T-helper 22 cell (primary cell): ENCODE results near the gene SLC24A3.

Experiments used
- DNase-seq: peaks from one replicate; pipeline ENCODE4 v3.0.0-alpha.2; 2020; ENCODE audit warnings: low read depth

Gene SLC24A3

DNA sequence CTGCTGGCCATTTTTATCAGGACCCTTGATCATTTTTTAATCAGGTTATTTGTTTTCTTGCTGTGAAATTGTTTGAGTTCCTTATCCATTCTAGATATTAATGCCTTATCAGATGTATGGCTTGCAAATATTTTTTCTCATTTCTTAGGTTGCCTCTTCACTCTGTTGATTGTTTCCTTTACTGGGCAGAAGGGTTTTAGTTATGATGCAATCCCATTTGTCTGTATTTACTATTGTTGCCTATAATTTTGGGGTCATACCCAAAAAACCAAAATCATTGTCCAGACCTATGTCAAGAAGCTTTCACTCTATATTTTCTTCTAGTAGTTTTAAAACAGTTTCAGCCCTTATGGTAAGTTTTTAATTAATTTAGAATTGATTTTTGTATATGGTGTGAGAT is 172.5 kb downstream of the SLC24A3 start:
- no peak for DNase-seq

DNA sequence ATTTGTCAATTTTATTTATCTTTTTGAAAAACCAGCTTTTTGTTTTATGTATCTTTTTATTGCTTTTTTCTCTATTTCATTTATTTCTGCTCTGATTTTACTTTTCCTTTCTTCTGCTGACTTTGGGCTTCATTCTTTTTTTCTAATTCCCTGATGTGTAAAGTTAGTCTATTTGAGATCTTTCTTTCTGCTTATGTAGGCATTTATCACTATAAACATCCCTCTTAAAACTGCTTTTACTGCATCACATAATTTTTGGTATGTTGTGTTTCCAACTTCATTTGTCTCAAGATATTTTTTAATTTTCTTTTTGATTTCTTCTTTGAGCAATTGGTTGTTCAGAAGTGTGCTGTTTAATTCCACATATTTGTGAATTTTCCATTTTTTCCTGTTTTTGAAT is 174.8 kb downstream of the SLC24A3 start:
- no peak for DNase-seq

DNA sequence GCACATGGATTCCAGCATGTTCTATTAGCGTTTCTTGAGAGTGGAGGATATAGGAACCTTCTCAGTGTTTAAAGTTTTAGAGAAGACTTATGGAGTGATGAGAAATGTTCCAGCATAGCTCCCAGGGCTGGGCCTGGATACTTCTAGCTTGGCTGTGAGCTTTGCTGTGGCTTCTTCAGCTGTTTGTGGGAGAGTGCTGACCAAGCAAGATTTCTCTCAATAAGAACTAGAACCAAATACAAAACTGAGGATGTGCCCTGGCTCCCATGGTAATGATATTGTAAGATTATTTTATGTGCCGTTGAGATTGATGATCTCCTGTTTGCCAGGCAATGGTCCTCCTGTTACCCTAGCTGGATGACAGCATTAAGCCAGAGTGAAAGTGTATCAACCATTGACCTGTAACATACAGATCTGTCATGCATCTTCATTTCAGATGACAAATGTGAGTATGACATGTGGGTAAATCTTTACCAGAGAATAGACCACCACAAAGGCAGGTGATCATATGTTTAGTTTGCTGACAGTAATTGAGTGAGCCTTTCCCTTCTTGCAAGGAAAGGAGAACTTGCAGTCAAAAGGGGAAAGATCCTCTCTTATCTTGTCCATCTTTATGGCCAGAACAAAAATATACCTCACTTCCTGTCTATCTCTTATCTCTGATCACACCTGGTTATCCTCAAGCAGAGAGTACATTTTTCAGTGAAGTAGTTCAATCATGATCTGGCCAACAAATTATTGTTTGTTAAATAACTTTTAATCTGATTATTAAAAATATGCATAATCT is 180.1 kb downstream of the SLC24A3 start:
- DNase-seq = no peak

DNA sequence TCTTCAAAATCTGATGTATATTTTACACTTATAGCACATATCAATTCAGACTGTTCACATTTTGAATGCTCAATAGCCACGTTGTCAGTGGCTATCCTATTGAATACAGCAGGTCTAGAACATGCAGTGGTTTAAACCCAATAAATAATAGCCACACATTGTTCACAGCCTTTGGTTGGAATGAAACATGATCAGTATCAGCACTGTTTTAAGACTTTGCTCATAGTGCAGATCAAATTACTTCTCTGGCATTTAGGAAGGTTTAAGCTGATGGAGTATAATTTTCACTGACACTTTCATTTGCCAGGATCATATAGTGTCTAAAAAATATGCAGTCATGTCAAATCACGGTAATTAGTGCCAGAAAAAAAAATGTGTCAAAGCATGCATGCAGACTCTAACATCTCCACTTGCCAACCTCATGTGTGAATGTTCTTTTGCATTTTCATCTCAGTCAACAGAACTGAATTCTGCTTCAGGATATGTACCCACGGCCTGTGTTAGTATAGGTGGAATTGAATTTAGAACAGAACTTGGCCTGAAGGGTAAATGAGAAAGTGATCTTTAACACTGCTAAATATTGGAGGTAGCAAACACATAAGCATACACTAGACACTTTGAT is 184.1 kb downstream of the SLC24A3 start:
- no peak for DNase-seq

DNA sequence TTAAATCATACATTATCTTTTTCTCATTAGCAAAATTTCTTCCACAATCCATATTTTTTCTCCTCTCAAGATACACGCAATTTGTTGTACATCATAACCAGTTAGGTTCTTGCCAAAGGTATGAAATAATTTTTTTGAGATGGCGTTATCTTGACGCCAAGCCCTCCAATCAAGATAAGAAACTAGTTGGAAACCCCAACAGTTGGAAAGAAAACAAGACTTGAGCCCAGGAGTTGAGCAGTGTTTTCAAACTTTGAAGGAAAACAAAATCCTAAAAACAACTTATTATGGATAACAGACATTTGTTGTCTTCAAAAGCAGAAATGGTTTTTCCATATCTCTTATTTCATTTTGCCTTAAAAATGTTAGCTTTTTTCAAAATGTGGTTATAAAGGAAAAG is 184.8 kb downstream of the SLC24A3 start:
- DNase-seq = no peak

DNA sequence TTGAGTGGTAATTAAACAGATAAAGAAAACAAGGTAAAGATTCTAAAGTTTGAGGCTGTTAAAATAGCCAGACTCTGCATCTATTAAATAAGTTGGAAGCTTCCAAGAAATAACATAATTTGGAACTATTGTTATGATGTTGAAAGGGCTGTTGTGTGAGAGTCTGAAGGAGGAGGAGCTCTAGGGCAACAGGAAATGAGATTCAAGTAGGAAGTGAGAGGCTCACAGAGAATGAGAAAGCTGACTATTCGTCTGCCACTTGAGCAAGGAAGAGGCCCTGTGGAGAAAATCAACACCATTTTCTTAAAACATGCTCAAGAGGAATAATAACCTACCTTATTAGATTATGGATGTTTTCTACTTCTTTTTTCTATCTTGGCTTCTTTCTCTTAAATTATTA is 185.2 kb downstream of the SLC24A3 start:
- no peak for DNase-seq

DNA sequence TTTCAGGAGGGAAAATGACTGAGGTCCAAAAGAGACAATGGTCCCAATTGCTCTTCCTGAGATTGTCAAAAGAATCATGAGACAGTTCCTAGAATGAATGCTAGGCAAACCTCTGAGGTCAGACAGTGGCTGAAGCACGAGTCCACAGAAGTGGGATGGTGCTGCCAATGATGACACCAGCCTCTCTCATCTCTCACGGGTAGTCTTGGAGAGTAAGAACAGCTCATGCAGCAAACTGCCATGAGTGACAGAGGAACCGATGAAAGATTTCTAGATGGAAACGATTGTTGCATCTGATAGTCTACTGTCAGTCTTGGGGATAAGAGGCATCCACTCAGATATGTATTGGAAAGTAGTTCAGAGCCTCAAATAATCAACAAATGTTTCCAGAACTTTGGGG is 188.7 kb downstream of the SLC24A3 start:
- no peak for DNase-seq

DNA sequence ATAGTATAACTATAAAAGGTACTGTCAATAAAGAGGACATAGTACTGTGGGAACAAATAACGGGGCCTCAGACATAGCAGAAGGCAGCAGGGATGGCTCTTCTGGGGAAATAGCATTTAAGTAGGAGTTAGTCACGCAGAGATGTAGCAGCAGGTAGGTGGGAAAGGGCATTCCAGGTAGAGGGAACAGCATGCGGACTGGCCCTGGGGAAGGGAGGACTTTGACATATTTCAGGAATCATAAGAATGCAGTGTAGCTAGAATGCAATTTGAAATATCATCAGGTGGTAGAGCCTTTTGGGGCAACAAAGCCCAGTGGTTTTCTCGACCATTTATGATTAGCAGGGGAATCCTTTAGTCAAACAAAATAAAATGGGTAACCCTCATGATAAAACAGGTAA is 191.1 kb downstream of the SLC24A3 start:
- no peak for DNase-seq

DNA sequence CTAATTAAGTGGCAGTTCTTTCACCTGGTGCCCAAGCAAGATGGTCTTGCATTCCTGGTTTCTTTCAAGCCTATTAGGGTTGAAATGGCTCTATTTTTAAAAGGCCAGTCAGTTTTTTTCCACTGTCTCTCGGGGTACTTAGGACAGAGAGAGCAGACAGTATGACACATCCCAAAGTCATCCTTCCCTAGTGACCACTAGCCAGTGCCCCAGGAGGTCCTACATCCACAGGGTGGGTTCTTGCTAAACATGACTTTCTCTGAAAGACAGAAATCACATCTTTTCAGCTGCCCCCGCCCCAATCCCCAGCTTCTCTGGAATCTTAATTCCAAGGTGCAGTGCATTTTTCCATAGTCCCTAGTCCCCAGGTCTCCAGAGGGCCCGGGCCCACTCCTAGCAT is 192.4 kb downstream of the SLC24A3 start:
- no peak for DNase-seq

DNA sequence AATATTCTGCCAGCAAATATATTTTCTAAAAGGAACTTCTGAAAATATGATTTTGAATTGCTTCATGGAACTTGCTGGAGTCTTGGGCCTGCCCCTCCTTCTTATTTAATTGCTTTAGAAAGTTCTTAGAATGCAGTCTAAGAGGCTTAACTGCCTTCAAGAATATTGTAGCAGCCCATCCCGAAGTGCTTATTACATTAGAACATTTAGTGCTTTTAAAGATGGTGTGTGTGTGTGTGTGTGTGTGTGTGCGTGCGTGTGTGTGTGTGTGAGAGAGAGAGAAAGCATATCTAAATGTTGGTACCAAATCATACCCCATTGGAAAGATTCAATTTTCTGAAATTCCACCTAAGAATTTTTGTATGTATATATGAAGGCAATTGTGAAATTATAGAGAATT is 193.5 kb downstream of the SLC24A3 start:
- no peak for DNase-seq

DNA sequence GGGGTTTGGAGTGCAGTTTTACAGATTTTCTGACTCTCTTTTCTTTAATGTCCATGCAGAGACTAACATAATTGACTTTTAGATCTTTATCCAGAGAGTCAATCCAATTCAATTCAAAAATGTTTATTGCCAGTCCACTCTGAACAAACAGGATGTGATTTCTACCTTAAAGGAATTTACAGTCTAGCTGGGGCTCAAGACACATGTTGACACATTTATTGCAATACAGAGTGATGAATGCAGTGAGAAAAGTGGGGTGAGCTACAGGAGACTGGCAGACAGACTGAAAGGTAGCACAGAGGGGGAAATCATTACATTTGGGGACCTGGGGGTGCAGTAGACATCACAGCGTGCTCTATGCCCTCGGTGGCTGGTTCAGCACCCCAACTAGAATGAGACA is 193.9 kb downstream of the SLC24A3 start:
- no peak for DNase-seq

DNA sequence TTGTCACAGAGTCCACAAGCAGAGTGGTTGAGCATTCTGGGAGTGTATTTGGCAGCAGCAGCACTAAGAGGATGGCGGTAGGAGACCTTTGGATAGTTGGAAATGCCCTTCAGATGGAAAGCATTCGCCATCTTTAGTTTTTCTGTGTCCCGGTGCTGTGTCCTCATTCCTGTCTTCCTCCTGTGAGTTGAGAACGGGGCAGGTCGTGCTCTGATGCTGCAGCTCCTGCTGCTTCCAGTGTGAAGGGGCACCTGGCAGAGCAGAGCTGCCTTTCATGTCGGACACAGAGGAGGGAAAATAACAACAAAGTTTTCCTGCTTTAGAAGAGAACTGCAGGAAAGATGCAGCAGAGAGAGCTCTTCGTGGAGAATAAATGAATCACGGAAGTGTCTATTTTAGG is 194.8 kb downstream of the SLC24A3 start:
- no peak for DNase-seq

DNA sequence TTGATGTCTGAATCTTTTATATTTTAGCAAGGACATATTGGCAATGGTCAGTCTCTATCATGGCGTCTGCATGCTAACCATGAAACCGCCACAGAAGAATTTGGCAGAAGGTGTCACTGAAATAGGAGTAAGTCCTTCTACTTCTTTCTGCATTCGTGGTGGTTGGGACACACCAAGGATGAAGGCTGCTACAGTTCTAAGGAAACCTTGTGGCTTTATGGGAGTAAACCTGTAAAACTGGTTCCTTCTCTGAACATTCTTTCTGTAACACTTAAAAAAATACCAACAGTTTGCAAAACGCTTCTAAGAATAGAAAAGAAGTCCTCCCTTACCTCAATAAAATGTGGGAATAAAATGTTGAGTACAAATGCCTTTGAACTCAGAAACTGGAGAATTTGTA is 195.3 kb downstream of the SLC24A3 start:
- DNase-seq = no peak

DNA sequence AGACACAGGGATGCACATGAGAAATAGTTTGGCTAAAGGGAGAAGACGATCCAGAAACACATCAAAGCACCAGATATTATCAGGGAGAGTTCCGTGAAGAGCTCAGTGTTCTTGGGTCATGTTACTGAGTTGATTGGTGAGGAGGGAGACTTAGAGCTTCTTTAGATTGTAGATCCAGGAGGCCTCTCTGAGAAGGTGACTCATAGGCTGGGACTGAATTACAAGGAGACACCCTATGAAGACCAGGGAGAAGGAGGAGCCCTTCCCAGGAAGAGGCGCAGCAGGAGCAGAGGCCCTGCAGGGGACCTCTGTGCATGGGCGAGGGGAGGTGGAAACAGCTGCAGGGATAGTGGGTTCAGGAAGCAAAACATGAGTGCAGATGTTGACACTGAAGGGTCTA is 196.5 kb downstream of the SLC24A3 start:
- DNase-seq = no peak

DNA sequence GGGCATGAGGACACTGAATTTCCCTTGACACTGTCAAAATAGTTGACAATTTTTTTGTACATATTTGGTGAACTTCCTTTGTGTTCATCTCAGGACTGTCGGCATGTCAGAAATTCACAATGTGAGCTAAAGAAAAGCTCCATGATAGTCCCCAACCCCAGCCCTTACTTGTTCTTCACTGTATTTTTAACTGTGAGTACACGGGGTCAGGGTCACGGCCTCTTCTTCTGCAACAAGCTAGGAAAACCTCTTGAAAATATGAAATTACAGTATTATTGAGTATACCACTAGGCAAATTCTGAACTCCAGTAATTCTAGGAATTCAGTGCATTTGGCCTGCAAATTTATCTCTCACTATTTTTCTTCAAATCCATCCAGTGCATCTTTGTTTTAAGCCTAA is 199.4 kb downstream of the SLC24A3 start:
- no peak for DNase-seq

DNA sequence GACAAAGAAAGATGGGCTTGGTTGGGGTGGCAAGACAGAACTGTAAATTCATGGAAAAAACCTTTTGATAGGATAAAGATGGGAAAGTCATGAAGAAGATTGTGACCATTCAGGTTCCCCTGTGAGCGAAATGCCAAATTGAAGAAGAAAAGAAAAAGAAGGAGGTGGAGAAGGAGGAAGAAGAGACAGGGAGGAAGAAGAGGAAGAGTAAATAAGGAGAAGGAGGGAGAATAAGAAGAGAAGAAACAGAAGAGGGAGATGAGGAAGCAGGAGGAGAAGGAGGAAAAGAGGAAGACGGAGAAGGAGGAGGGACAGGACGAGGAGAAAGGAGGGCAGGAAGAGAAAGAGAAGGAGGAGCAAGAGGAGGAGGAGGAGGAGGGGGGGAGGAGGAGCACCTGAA is 199.8 kb downstream of the SLC24A3 start:
- DNase-seq = no peak

DNA sequence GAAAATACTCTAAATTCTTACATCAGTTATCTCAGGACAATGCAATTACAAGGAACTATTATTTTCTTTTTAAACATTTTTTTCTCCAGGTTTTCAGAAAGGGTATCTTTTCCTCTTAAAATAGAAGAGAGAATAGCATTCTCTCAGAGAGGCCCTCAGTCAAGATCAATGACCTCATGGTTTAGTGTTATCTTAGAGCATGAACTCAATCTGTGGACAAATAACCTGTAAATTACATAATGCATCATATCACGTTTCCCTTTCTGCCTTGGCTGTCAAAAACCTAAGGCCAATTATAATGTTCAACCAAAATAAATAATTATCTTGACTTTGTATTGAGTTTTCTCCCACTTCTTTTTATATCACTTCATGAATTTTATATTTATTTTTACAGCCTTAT is 202.2 kb downstream of the SLC24A3 start:
- no peak for DNase-seq

DNA sequence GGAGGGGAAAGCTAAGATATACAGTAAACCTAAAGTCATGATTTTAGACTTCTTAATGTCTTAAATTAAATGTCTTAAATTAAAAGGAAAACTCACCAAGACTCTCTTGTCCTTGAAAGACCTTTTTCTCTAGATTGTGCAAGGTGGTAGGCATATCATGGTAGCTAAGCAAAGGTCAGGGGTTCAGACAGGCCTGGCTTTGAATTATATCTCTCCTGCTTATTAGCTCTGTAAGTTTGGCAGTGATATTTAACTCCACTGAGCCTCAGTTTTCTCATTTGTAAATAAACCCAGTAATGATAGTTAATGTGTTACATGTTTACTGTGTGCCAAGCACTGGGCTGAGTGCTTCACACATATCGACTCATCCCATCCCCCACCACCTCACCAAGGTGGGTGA is 203.3 kb downstream of the SLC24A3 start:
- DNase-seq = no peak

DNA sequence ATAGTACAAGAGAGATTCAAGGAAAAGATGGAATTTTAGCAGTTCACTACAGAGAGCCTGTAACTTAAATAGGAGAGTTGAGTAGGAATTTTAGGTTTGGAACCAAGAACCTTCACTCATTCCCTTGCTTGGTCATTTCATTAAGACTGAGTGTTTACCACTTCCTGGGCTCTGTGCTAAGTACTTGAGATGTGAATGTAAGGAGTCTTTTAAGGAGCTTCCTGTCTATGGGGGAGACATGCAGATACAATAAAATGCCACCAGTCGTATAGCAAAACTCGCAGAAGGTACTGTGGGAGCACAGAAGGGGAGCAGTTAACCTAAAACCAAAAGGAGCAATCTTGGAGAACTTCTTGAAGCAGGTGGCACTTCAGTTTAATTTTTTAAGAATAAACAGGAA is 204.2 kb downstream of the SLC24A3 start:
- no peak for DNase-seq

DNA sequence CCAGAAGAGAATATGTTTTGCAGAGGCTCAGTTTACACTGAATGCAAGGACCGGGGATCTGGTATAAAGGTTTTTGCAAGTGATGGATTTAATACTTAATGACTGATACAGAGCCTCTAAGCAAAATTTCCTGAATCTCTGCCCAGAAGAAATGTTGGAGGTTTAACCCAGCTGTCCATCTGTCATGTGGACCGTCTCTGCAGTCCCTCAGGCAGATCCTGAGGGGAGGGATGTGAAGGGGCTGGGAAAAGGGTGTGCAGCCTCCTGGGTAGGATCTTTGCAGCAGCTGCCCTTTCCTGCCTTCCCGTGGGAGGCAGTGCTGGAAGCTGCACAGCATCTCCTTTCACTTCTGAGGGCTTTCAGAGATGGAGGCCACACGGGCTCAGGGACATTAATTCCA is 207.0 kb downstream of the SLC24A3 start:
- DNase-seq = no peak

DNA sequence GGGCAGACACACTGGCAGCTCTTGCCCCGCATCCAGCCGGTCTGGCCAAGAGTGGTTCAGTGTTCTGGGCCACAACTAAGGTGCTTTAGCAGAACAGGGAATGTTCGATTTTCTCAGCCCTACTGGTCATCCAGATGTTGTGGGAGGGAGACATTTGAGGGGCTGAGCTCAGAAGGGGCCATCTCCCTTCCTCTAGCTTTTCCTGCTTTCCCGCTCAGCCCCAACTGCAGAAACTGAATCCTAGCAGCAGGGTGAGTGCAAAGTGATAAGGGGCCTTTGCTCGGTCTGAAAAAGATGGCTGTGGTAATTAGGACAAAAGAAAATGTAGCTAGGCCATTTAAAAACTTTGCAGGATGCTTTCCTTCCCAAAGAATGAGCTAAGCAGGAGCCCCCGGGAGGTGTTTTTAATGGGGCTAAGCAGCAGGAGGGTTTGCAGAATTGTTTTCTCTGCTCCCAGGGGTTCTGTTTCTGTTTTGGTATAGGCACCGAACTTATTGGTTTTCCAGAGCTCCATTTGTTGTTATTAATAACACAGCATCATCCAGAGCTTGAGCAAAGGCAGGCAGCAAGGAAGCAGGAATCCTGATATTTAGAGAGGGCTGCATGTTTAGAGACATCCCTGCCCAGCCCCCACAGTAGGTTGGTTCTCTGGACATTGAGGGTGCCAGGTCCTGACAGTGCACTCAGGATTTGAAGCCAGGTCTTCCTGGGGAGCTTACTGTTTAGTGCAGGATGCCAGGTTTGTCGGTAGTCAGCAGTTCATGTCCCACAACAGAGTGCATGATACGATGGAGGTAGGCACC is 210.9 kb downstream of the SLC24A3 start:
- DNase-seq = no peak

DNA sequence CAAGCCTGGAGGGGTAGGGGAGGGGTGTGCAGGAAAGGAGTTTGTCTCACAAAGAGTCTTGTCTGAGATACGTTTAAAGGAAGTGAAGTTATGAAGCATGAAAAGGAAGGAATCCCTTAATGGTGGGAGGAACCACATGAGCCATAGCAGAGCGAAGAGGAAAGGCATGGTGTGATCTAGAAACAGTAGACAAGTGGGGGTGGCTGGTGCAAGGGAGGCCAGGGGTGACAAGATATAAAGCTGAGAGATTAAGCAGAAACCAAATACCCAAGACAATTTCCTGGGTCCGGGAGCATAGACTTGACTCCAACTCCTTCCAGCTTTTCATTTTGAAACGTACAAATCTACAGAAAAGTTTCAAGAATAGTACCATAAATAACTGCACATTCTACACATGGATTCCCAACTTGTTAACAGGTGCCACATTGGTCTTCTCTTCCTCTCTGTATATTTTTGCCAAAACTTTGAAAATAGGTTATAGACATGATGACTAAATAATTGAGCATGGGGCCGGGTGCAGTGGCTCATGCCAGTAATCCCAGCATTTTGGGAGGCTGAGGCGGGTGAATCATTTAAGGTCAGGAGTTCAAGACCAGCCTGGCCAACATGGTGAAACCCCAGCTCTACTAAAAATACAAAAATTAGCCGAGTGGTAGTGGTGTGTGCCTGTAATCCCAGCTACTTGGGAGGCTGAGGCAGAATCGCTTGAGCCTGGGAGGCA is 211.6 kb downstream of the SLC24A3 start:
- DNase-seq = no peak

DNA sequence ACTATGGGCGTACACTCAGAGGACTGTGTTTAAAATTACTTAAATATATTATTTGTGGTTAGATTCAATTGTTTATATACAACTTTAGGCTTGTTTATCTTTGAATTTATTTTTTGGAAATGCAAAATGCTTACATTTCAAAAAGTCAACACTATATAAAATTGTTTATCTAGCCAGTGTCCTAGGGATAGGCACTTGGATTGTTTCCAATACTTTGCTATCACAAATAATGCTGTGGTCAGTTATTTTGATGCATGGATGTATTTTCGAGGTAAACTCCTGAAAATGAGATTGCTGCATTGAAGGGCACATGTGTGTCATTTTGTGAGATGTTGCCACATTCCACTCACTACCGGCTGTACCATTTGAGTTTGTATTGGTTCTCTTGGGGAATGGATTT is 213.9 kb downstream of the SLC24A3 start:
- no peak for DNase-seq
